NCI-H2227 treated with DMSO at 0.1 percent for 48 hours (cell line): ENCODE measurements around the gene CHAF1A.

Source experiments
- DNase-seq: peaks from one replicate; lab custom pipeline; 2025; lab: John Stamatoyannopoulos, UW

CHAF1A gene

DNA sequence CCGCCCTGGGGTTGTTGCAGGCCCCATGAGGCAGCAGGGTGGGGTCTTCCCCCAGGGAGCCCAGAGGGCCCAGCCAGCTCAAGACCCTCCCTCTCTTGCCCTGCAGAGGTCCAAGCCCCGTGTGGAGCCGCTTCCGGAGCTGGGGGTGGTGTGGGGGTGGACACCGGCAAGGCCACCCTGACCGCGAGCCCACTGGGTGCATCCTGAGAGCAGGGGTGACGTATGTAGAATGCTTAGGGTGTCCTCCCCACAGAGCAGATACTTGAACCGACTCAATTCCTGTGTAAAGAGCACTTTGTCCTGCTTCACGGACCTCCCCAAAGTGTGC, 40.3 kb downstream of the CHAF1A start:
- no peak for DNase-seq

- no peak for DNase-seq
Observed at GRCh38 chr19:4443188-4443587, 40.7 kb downstream of the CHAF1A start.

DNA sequence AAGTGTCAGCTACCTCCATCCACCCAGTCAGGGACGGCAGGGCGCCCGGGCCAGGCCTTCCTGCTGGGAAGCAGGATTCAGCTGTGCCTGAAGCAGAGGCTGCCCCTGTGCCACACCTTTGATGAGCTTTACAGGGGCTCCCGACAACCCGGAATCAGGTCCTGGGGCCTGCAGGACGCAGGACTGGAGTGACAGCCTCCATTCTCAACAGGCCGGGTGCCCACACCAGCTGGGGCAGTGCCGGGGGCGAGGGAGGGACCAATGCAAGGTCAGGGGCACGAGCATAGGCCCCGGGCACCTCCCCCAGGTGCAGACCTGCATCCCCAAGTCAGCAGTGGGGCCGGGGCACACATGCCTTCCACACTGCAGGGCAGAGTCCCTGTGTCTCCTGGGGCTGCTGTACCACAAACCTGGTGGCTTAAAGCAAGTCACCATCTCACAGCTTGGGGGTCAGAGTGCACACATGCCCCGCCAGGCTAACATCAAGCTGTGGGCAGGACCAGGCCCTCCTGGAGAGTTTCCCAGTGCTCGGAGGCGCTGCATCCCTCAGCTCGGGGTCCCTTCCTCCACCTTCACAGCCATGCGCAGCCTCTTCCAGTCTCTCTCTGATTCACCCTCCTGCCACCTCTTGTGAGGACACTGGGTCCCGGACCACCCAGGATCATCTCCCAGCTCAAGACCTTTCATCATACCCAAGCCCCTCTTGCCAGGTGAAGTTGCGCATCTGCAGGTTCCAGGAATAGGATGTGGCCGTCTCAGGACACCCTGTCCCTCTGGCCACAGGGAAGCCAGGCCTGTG, 41.7 kb downstream of the CHAF1A start:
- DNase-seq: no peak

DNA sequence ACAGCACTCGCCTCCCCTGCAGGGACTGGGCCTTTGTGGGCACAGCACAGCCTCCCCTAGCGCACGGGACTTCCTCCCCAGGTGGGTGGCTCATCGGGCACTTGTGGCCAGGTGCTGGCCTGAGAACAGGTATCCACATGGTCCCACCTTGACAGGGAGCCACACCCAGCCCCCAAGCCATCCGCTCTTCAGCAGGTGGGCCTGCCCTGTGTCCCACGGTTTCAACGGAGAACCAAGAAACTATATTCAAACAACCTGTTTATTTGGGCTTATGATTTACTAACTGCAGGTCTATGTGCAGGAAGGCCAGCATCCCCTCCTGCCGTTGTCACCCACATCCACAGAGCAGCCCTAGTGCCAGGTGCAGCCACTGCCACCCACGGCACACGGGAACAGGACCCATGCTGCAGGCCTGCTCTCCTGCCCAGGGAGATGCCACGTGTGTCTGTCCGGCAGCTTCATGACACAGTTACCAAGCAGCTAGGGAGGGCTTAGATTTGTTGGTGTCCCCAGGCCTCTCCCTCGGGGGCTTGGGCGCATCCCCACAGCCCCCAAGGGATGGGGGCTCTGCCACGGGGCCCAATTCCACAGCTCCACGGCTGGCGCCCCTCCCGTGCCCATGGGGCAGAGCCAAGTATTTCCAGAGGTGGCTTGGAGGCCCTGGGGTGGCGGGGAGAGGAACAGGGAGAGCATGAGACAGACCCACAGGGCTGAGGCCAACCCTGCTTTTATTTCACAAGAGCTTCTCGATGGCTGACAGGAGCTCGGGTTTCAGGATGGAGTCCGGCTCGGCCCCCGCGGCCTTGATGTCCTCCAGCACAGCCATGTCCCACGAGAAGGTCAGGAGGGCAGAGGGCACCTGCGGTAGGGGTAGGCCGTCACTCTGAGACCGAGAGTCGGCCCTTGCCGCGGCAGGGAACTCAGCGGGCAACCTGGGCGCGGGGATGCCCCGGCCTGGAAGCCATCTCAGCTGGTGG, 42.6 kb downstream of the CHAF1A start:
- no peak for DNase-seq

DNA sequence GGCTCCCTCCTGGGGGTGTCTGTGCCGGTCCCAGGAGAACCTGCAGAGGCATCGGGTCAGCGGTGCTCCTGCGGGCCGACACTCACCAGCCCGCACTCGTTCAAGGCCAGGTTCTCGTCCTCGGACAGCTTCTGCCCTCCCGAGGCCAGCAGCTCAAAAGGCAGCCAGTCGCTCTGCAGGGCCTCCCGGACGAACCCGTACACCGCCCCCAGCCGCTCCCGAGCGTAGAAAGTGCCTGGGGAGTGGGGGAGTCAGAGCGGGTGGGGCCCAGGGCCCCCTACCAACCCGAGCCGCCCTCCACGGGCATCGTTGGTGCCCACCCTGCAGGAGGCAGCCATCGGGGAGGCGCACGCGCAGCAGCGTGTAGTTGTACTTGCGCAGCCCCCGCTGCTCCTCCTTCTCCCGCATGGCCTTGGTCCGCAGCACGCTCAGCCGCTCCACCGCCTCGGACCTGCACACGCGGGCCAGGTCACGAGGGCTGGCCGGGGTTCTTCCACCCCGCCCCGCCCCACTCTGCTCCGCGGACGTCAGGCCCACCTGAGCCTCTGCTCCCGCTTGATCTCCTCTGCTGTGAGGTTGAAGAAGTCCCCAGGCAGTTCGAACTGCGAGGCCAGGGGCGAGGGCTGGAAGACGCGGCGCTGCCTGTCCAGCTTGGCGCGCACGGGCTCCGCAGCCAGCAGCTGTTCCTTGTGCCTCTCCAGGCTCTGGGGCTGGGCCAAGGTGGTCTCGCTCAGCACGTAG, 43.7 kb downstream of the CHAF1A start:
- no peak for DNase-seq

DNA sequence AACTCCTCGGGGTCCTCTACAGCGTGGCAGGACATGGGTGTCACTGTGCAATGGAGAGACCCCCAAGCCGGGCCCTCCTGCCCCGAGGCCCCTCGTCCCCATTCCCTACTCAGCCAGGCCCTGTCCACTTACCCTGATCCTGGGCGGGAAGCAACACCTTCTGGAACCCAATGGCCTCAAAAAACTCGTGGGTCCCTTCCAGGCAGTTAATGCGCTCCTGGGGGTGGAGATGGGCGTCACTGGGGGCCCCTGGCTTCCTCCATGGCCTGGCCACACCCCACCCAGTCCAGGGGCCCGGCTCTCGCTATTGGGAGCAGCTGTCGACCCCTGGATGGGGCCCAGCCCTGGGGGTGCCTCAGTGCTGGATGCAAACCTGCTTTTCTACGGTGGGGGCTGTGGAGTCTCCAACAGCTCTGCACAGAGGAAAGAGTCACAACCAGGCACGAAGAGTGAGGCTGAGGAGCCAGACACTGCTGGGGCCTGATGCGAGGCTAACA, 44.3 kb downstream of the CHAF1A start:
- DNase-seq: no peak

DNA sequence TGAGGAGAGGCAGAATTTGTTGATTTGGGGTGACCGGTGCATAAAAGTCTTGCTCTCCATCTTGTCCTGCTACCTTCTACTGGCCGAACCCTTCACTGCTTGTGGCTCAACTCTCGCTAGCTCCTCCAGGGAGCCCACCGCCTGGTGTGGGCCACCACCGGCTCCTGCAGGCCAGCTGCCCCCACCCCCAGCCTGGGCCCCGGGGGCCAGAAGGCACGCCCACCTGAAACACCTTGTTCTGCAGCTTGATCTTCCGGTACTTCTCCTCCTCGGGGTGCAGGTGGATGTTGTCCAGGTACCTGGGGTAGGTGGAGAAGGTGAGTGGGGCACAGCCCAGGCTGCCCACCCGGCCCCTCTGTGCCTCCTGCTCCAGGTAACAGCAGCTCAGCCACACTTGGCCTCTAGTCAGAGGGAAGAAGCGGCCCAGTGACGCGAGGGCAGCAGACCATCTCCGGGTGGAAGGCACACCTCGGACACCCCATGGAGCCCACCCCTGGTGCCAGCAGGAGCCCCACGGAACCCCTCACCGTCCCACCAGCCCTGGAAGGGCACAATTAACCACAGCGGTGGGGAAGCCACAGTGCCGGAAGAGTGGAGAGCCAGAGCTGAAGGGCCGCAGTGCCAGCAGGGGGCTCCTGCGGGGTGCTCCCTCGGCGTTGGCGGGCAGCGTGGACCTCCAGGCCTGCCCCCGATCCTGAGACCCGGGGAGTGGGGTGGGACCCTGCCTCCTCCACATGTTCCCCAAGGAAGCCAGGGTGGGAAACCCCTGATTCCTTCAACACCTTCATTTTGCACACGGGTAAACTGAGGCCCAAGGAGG, 45.1 kb downstream of the CHAF1A start:
- DNase-seq: no peak

GRCh38 chr19:4448147-4448985, 45.9 kb downstream of the CHAF1A start:
- DNase-seq: no peak

DNA sequence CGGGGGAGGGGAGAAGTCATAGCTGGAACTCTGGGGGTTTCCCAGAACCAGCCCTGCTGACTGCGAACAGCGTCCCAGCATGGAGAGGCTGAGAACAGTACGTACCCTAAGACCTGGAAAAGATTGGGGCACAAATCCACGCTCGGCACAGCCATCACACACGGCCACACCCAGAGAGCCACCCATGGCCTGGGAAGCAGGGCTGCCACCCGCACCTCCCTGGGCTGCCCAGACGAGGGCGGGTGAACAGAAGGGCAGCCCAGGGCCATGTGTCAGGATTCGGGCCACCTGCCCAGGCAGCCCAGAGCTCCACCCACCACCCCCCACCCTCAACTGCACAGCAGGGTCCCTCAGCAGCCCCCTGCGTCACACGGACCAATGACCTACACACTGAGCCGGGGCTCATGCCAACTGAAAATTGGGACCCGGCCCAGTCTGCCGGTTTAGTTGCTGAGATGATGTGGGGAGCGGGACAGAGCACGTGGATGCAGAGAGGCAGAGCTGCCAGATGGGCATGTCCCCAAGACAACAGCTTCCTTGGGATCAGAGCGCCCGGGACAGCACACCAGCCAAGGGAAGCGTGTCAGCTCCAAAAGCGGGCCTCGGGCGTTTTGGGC, 46.7 kb downstream of the CHAF1A start:
- no peak for DNase-seq

DNA sequence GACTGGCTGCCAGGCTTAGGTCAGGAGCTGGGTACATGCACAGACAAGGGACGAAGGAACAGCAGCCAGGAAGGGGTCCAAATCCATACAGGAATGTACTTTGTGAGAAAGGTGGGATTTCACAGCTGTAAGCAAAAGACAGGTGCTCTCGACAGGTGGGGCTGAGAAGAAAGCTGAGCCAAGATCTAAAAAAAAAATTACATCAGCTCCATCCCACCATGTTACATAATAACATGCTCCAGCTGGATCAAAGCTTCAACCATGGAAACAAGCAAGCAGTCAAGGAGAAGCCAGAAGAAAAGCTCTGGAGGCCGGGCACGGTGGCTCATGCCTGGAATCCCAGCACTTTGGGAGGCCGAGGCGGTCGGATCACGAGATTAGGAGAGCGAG, 47.2 kb downstream of the CHAF1A start:
- no peak for DNase-seq

DNA sequence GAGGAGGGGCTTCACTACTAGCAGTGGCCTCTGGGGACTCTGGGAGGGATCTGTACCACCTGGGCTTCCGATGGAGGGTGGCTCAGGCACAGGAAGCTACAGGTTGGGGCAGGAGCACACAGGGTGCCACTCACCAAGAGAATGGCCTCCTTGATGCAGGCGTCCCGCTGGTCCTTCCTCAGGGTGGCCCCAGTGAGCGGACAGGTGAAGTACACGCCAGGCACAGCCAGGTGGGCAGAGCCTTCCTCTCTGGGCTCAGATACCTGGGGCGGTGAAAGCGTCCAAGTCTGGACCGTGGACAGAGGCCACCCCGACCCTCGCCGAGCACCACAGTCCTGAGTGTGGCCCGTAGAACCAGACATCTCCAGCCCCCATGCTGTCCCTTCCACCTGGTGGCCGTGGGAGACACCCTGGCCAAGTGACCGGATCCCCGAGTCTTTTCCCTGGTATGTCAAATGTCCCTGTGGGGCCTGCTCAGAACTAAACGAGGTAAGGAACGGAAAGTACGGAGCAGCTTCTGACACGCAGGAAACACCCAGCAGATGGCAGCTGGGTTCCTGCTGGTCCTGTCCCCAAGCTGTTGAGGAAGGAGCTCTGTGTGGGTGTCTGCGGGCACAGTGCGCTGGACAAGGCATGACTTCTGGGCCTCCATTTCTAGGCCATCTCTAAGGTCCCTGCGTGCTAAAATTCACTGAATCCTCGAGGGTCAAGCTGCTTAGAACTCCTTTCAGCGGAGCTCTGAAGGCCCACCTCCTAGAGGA, 50.0 kb downstream of the CHAF1A start:
- no peak for DNase-seq

GRCh38 chr19:4453232-4454179, 51.1 kb downstream of the CHAF1A start:
- DNase-seq: no peak

- no peak for DNase-seq
Observed at GRCh38 chr19:4454747-4455718, 52.6 kb downstream of the CHAF1A start.

DNA sequence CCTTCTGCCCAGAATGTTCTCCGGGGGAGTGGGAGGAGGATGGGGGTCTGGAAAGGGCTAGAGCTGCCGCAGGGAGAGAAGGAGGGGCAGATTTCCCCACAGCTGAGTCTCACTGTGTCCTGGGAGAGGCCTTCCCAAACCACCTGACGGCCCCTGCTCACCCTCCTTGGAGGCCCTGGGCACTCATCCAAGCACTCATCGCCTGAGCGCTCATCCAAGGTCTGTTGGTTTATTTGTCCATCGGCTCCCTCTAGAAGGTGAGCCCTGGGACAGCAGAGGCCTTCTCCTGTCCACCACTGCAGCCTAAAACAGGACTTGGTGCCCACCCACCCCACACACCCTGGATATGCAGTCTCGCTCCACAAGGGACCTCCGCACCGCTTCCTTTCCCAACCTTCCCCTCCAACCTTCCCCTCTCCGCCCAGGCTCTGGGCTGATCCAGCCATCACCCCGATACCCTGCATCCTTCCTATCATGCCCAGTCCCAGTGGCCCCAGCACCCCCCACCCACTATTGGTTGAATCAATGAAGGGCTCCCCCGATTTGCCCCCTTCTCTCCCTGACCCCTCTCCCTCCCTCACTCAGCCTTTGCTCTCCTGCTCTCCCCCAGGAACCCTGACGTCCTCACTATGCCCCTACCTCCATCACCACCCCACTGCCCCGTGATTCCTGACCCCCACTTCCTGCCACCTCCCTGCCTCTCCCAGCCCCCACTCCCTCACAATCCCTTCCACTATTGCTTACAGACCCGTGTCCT, 53.5 kb downstream of the CHAF1A start:
- no peak for DNase-seq

- no peak for DNase-seq
Observed at GRCh38 chr19:4456476-4456842, 54.0 kb downstream of the CHAF1A start.
